K562 (cell line): ENCODE data around the gene MRGPRF. TPM values are rescaled to one million over a fixed set of nuclear protein-coding genes. Genes with fewer than 3 reads are reported as not detected.
A peak's percentile ranks its signal among the peaks of the same experiment; 100 is the strongest.

ENCODE experiments used
- ATAC-seq: fragments of 200-7000 bp; cut with Tn5 transposase; 3 replicates; pipeline ENCODE4 v1.9.1; 2020; ENCODE audit warnings: moderate library complexity
- BruUV-seq: library from RNA; stranded (reverse); fragments of 400-500 nt; replicated peaks from 2 replicates; lab custom pipeline; 2021; lab: Mats Ljungman, UMichigan
- CTCF ChIA-PET: fragments of 300-600 bp; formaldehyde crosslinking; extraction: SDS; loops from one replicate; lab custom pipeline; 2021; ENCODE audit warnings: low intra/inter-chr PET ratio; lab: Yijun Ruan, JAX
- POLR2A ChIA-PET: fragments of 300-600, 350-650 bp; sonication (Branson Sonifier 250); formaldehyde crosslinking; extraction: SDS; loops from one replicate; lab custom pipeline; 2021; ENCODE audit warnings: antibody characterized with exemption, inconsistent platforms; lab: Yijun Ruan, JAX
- DNase-seq, 4 experiments: peaks; one replicate each; pipeline versions ENCODE4 v3.0.0 to v3.0.0-alpha.2; 2011 to 2018; ENCODE audit warnings: low spot score in 3 of 4, mixed read lengths in 3 of 4; ENCODE audit errors: extremely low read depth in 1 of 4
- FAIRE-seq: peaks from 2 replicates; lab custom pipeline; 2011; peaks lifted over from hg19 to GRCh38; lab: Jason Lieb, UNC
- H2AFZ ChIP-seq: 2 replicates; pipeline ENCODE4 v1.6.0; 2011; ENCODE audit warnings: low read depth, low read length, control low read depth, inconsistent platforms
- H3K27ac ChIP-seq: fragments of 200-600 bp; 3 replicates; pipeline ENCODE4 v1.8.0; 2011; ENCODE audit warnings: low read depth, mild to moderate bottlenecking, control low read depth, inconsistent platforms, low read length, moderate library complexity, mixed read lengths; ENCODE audit errors: extremely low read depth
- H3K27me3 ChIP-seq, 2 experiments: fragments of 300-600 bp in 1 of 2; 2 replicates in 1 of 2; 3 replicates in 1 of 2; pipeline versions ENCODE4 v1.6.0 to v1.8.0; 2011; ENCODE audit warnings: inconsistent platforms in 2 of 2, low read length in 2 of 2, mild to moderate bottlenecking in 1 of 2, mixed read lengths in 1 of 2, moderate library complexity in 1 of 2; ENCODE audit not compliant: control insufficient read depth in 2 of 2, insufficient read depth in 2 of 2
- H3K36me3 ChIP-seq: fragments of 300-600 bp; 3 replicates; pipeline ENCODE4 v1.8.0; 2011; ENCODE audit warnings: mild to moderate bottlenecking, low read length, inconsistent platforms; ENCODE audit not compliant: control insufficient read depth, insufficient read depth
- H3K4me1 ChIP-seq, 2 experiments: fragments of 200-600 bp in 1 of 2; replicated peaks in 1 of 2; 2 replicates in 1 of 2; 3 replicates in 1 of 2; pipeline versions ENCODE4 v1.5.1 to v1.8.0; 2011; ENCODE audit warnings: inconsistent platforms in 2 of 2, low read length in 2 of 2, mild to moderate bottlenecking in 1 of 2, mixed read lengths in 1 of 2, moderate library complexity in 1 of 2; ENCODE audit not compliant: control insufficient read depth in 2 of 2, insufficient read depth in 2 of 2
- H3K4me2 ChIP-seq: 2 replicates; pipeline ENCODE4 v1.6.1; 2011; ENCODE audit warnings: low read length, control low read depth, inconsistent platforms, mixed read lengths; ENCODE audit not compliant: insufficient read depth
- H3K4me3 ChIP-seq: fragments of 200-600 bp; sonication (generic), shearing (Covaris generic); 2 replicates; pipeline ENCODE4 v1.5.1; 2016; ENCODE audit warnings: control low read depth, inconsistent platforms
- H3K79me2 ChIP-seq: fragments of 200-600 bp; 3 replicates; pipeline ENCODE4 v1.8.0; 2011; ENCODE audit warnings: low read length, inconsistent platforms; ENCODE audit not compliant: control insufficient read depth, insufficient read depth
- H3K9ac ChIP-seq, 2 experiments: 2 replicates each; pipeline versions ENCODE4 v1.6.0 to v1.6.1; 2011; ENCODE audit warnings: low read depth in 2 of 2, low read length in 2 of 2, control low read depth in 1 of 2, inconsistent platforms in 1 of 2, mild to moderate bottlenecking in 1 of 2, mixed read lengths in 1 of 2; ENCODE audit not compliant: insufficient read depth in 1 of 2
- H3K9me1 ChIP-seq: one replicate; pipeline ENCODE4 v1.6.0; 2011; ENCODE audit warnings: inconsistent platforms, mild to moderate bottlenecking, low read length, moderate library complexity; ENCODE audit not compliant: control insufficient read depth, insufficient read depth
- H3K9me3 ChIP-seq: replicated peaks from 2 replicates; pipeline ENCODE4 v1.5.1; 2011; ENCODE audit warnings: low read depth, low read length, inconsistent platforms; ENCODE audit not compliant: control insufficient read depth, insufficient read depth
- H4K20me1 ChIP-seq: replicated peaks from 2 replicates; pipeline ENCODE4 v1.6.1; 2011; ENCODE audit warnings: low read length, inconsistent platforms, mixed read lengths; ENCODE audit not compliant: control insufficient read depth, insufficient read depth
- BCL6 ChIP-seq: fragments of 250-450 bp; sonication (Bioruptor Pico); IDR thresholded peaks from 2 replicates; pipeline ENCODE4 v1.4.0; 2020
- CHD1 ChIP-seq: fragments of 200-600 bp; sonication (generic); IDR thresholded peaks from one replicate; pipeline ENCODE4 v1.6.1; 2012; ENCODE audit warnings: mild to moderate bottlenecking, moderate library complexity, low read length, inconsistent platforms
- DNMT1 ChIP-seq: fragments of 450-650 bp; IDR thresholded peaks from 2 replicates; pipeline ENCODE4 v1.6.1; 2016; ENCODE audit warnings: antibody characterized with exemption, mild to moderate bottlenecking
- GTF2E2 ChIP-seq: fragments of 200-800 bp; sonication (Bioruptor generic); IDR thresholded peaks from 2 replicates; pipeline ENCODE4 v1.6.1; 2016; ENCODE audit warnings: missing genetic modification characterization, missing compliant biosample characterization
- MYBL2 ChIP-seq, 2 experiments: fragments of 450-650 bp in 1 of 2; sonication (generic) in 1 of 2; formaldehyde crosslinking in 1 of 2; IDR thresholded peaks; 2 replicates each; pipeline versions ENCODE4 v1.6.1 to v1.8.1; 2017 to 2022; ENCODE audit warnings: borderline replicate concordance in 1 of 2, inconsistent platforms in 1 of 2, low read depth in 1 of 2, mild to moderate bottlenecking in 1 of 2, missing genetic modification reagents in 1 of 2, moderate library complexity in 1 of 2
- POLR3A ChIP-seq: IDR thresholded peaks from 2 replicates; pipeline ENCODE4 v1.6.1; 2011; ENCODE audit warnings: borderline replicate concordance, mild to moderate bottlenecking, moderate library complexity; ENCODE audit not compliant: insufficient read length, insufficient read depth; ENCODE audit errors: extremely low read depth
- RBM17 ChIP-seq: fragments of 200-400 bp; formaldehyde crosslinking; IDR thresholded peaks from 2 replicates; pipeline ENCODE4 v1.6.1; 2017; ENCODE audit warnings: low read depth, mild to moderate bottlenecking, low read length, borderline replicate concordance
- ZFPM2 ChIP-seq: fragments of 250-450 bp; sonication (Bioruptor Pico); IDR thresholded peaks from 2 replicates; pipeline ENCODE4 v1.5.1; 2022; ENCODE audit warnings: mild to moderate bottlenecking
- ZNF174 ChIP-seq: fragments of 250-450 bp; sonication (Bioruptor Pico); IDR thresholded peaks from 2 replicates; pipeline ENCODE4 v1.4.0; 2020; ENCODE audit warnings: mild to moderate bottlenecking
- WGBS: fragments of 100-300 bp; shearing (Covaris generic); methylation state at CpG from one replicate; pipeline ENCODE4 v1.1.6; 2016; ENCODE audit warnings: low coverage, mixed read lengths; ENCODE audit not compliant: insufficient coverage; ENCODE audit errors: missing lambda C conversion rate; 5-methylcytosine and 5-hydroxymethylcytosine counted together
- in situ Hi-C: fragments of 300-500 bp; cut with MboI; formaldehyde crosslinking; loops from 4 replicates; pipeline ENCODE4 v1.15.0; 2018; ENCODE audit warnings: inconsistent platforms, mixed read lengths
- intact Hi-C: fragments of 100-400 bp; cut with micrococcal nuclease; formaldehyde crosslinking; loops from 2 replicates; pipeline ENCODE4 v1.14.2; 2022
- polyA plus RNA-seq, 8 experiments: library from polyadenylated mRNA; depleted of rRNA in 4 of 8; stranded (reverse) in 5 of 8; unstranded in 3 of 8; fragments of >200 nt; fragmentation: Nextera tagmentation in 2 of 8; fragmentation: Illumina TruSeq in 1 of 8; extraction: Ambion mirVana in 2 of 8; extraction: Trizol in 1 of 8; gene quantifications; 2 replicates each; pipeline versions ENCODE4 v1.2.1 to v1.2.3, GENCODE V29; 2011 to 2014; ENCODE audit warnings: inconsistent platforms in 1 of 8, missing spikeins in 1 of 8
- total RNA-seq, 7 experiments: library from RNA; depleted of rRNA in 6 of 7; stranded (reverse); fragments of >200 nt in 6 of 7; fragmentation: Illumina TruSeq in 2 of 7; extraction: Trizol in 2 of 7; gene quantifications; 2 replicates each; pipeline versions ENCODE4 v1.2.1 to v1.2.3, GENCODE V29; 2011 to 2021; ENCODE audit warnings: low replicate concordance in 1 of 7

MRGPRF gene
- total and polyA plus RNA-seq, 9 of the 15 experiments (the other 6 are each of a cell fraction or from before 2014, with no cell fraction given): not detected

GRCh38 chr11:68976563-68976962, 36.5 kb downstream of the MRGPRF start:
- ATAC-seq: no peak
- Histone ChIP-seq H3K9ac (0 out of 4 replicates have a peak overlapping the region, but pooled peaks of 1 of the 2 experiments have one; percentile 41), H4K20me1 (no peaks in the 10 kb centered on the region), H3K27ac (no peak overlapping the region), H3K27me3 (peaks cover 24 to 44% of the 10 kb centered on the region in 2 experiments), H2AFZ (no peak overlapping the region), H3K9me3 (no peaks in the 10 kb centered on the region), H3K9me1 (no peaks in the 10 kb centered on the region), H3K79me2 (no peaks in the 10 kb centered on the region), H3K4me3 (no peak overlapping the region), H3K36me3 (no peaks in the 10 kb centered on the region), H3K4me2 (no peak overlapping the region)
- no peak for FAIRE-seq
- BruUV-seq: no TSS peak
- ChIA-PET CTCF (interaction anchor here (1.1 kb wide), 1 partner anchor 1120 kb away, joined by 3 read pairs; no protein-coding TSS in a partner anchor), POLR2A (no interaction called here)
- in situ Hi-C loops: no loop called here
- 39% methylated on average over 4 of the region's 4 CpGs for WGBS
- no peak for DNase-seq
- TF ChIP-seq POLR3A: no peak
- no peak for TF ChIP-seq CHD1
- no peak for TF ChIP-seq ZFPM2 (CRISPR knock-in tag)
- TF ChIP-seq GTF2E2: no peak
- no peak for TF ChIP-seq RBM17
- TF ChIP-seq ZNF174 (CRISPR knock-in tag): no peak
- no peak for TF ChIP-seq MYBL2 (IDR thresholded peaks at IDR 0.05; ENCODE audit: low read depth)
- TF ChIP-seq MYBL2 (CRISPR knock-in tag; IDR thresholded peaks at IDR 0.05; ENCODE audit: borderline replicate concordance): no peak
- no peak for TF ChIP-seq DNMT1
- TF ChIP-seq BCL6 (CRISPR knock-in tag): no peak
- TF ChIP-seq, all 486 proteins: peak for 0
- intact Hi-C loops: no loop called here
- H3K4me1 ChIP-seq: peaks cover 5 to 15% of the 10 kb centered on the region in 2 experiments; a peak in 3 of 5 replicates
